MCF 10A (cell line): ENCODE measurements around the gene CAMK1D. TPM values are rescaled to one million over a fixed set of nuclear protein-coding genes. Genes with fewer than 3 reads are reported as not detected.

Source experiments
- BruUV-seq: library from RNA; stranded (reverse); fragments of 400-500 nt; replicated peaks from 2 replicates; lab custom pipeline; 2021; lab: Mats Ljungman, UMichigan
- CTCF ChIA-PET: fragments of 300-600 bp; sonication (Branson Sonifier 250); formaldehyde crosslinking; extraction: SDS; loops from one replicate; lab custom pipeline; 2021; ENCODE audit warnings: antibody characterized with exemption, inconsistent platforms; lab: Yijun Ruan, JAX
- POLR2A ChIA-PET: fragments of 300-600, 350-650 bp; sonication (Branson Sonifier 250); formaldehyde crosslinking; extraction: SDS; loops from one replicate; lab custom pipeline; 2020; ENCODE audit warnings: antibody characterized with exemption, inconsistent platforms; lab: Yijun Ruan, JAX
- DNase-seq: peaks from one replicate; pipeline ENCODE4 v3.0.0-alpha.2; 2018; ENCODE audit not compliant: unreplicated experiment
- H3K27ac Mint-ChIP-seq: one replicate; pipeline ENCODE4 v1.8.0; 2022; ENCODE audit warnings: mild to moderate bottlenecking, low read depth, mixed read lengths; ENCODE audit not compliant: unreplicated experiment
- H3K27me3 Mint-ChIP-seq: one replicate; pipeline ENCODE4 v1.8.0; 2022; ENCODE audit warnings: mixed read lengths; ENCODE audit not compliant: insufficient read depth, unreplicated experiment
- H3K36me3 Mint-ChIP-seq: one replicate; pipeline ENCODE4 v1.8.0; 2022; ENCODE audit warnings: mild to moderate bottlenecking, moderate library complexity, mixed read lengths; ENCODE audit not compliant: insufficient read depth, unreplicated experiment
- H3K4me1 Mint-ChIP-seq: one replicate; pipeline ENCODE4 v1.8.0; 2022; ENCODE audit warnings: mixed read lengths; ENCODE audit not compliant: insufficient read depth, unreplicated experiment
- H3K4me3 Mint-ChIP-seq: one replicate; pipeline ENCODE4 v1.8.0; 2022; ENCODE audit warnings: mild to moderate bottlenecking, moderate library complexity, mixed read lengths; ENCODE audit not compliant: unreplicated experiment
- H3K9me3 Mint-ChIP-seq: one replicate; pipeline ENCODE4 v1.8.0; 2022; ENCODE audit warnings: mixed read lengths; ENCODE audit not compliant: unreplicated experiment
- intact Hi-C: fragments of 100-400 bp; cut with micrococcal nuclease; formaldehyde crosslinking; loops from 2 replicates; pipeline ENCODE4 v1.14.1; 2022
- total RNA-seq: library from RNA; stranded (reverse); gene quantifications from 2 replicates; pipeline ENCODE4 v1.2.3, GENCODE V29; 2022
- TF ChIP-seq, protein P1 (sequence below): fragments of 200-600 bp; IDR thresholded peaks from one replicate; pipeline ENCODE4 v1.8.0; 2022; ENCODE audit warnings: antibody characterized with exemption, mild to moderate bottlenecking; ENCODE audit not compliant: unreplicated experiment

CAMK1D gene
- total RNA-seq, 1 experiment from 2014 or later: 1.7 TPM

DNA sequence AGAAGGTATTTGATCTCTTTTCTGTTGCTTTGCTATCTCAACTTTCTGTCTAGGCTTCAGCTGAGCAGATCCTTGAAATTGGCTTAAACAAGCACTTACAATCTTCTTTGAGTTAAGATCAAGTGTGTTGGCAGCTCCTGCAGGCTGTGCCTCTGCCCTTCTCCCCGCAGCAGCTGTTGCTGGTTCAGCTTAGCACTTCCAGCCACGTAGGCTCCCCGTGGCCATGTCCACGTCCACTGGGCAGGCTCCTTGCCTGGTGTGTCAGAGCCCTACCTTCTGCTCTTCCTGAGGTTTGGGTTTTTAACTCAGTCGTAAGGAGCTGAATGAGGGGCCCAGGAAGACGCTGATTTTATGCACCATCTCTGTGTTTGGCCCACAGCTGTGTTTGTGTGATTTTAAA, 47.2 kb downstream of the CAMK1D start:
- H3K9me3 Mint-ChIP-seq: no peaks in the 10 kb centered on the region
- H3K27ac Mint-ChIP-seq: no peak overlapping the region
- TF ChIP-seq, protein P1, sequence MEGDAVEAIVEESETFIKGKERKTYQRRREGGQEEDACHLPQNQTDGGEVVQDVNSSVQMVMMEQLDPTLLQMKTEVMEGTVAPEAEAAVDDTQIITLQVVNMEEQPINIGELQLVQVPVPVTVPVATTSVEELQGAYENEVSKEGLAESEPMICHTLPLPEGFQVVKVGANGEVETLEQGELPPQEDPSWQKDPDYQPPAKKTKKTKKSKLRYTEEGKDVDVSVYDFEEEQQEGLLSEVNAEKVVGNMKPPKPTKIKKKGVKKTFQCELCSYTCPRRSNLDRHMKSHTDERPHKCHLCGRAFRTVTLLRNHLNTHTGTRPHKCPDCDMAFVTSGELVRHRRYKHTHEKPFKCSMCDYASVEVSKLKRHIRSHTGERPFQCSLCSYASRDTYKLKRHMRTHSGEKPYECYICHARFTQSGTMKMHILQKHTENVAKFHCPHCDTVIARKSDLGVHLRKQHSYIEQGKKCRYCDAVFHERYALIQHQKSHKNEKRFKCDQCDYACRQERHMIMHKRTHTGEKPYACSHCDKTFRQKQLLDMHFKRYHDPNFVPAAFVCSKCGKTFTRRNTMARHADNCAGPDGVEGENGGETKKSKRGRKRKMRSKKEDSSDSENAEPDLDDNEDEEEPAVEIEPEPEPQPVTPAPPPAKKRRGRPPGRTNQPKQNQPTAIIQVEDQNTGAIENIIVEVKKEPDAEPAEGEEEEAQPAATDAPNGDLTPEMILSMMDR: no peak
- peaks cover 6% of the 10 kb centered on the region for H3K36me3 Mint-ChIP-seq
- H3K4me3 Mint-ChIP-seq: no peak overlapping the region
- DNase-seq: no peak
- intact Hi-C loops: no loop called here
- ChIA-PET POLR2A (interaction anchor here (0.7 to 0.9 kb wide), 2 partner anchors 9 to 260 kb away, joined by 3 read pairs; no protein-coding TSS in a partner anchor), CTCF (interaction anchor here (0.7 to 1.3 kb wide), 2 partner anchors 10 to 251 kb away, joined by 3 to 4 read pairs; no protein-coding TSS in a partner anchor)
- H3K4me1 Mint-ChIP-seq: no peaks in the 10 kb centered on the region
- H3K27me3 Mint-ChIP-seq: no peaks in the 10 kb centered on the region
- no TSS peak for BruUV-seq

DNA sequence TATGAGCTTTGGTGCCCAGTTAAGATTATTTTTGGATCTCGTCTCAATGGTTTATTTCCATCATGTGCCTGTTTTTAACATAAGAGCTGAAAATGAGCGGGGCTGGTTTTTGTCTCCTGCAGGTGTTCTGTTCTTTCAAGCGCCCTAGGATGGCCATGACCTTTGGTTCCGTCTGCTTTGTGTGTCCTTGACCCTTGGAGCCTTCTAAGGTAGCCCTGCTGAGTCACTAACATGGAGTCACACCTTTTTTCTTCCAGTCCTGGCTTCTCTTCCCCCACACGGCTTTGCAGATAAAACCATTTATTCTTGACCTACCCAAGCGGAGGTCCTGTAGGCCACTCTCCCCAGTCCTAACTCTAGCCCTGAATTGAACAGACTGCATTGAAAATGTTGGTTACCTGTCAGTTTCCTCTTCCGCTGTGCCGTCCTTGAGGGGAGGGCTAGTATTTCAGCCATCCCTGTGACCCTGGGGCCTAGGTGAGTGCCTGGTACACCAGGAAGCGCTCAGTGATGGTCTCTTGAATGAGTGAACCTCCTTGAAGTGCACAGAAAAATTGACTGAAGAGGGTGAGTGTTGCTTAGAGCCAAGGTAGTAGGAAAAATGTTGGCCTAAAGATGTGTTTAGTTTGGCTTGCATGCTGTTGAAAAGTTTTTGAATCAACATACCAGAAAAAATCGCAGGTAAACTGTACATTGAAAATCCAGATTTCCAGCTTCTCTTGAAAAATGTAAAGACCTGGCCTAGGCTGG, 48.0 kb downstream of the CAMK1D start:
- Mint-ChIP-seq H3K4me3 (no peak overlapping the region), H3K36me3 (peaks cover 6% of the 10 kb centered on the region), H3K4me1 (no peaks in the 10 kb centered on the region), H3K27me3 (no peaks in the 10 kb centered on the region), H3K27ac (no peak overlapping the region), H3K9me3 (no peaks in the 10 kb centered on the region)
- POLR2A ChIA-PET: interaction anchor here (0.7 kb wide), 1 partner anchor 8 kb away, joined by 3 read pairs; no protein-coding TSS in a partner anchor
- no peak for DNase-seq
- no TSS peak for BruUV-seq
- TF ChIP-seq, protein P1: no peak
- intact Hi-C loops: no loop called here
- CTCF ChIA-PET: interaction anchor here (1.1 kb wide), 1 partner anchor 24 kb away, joined by 3 read pairs; no protein-coding TSS in a partner anchor

DNA sequence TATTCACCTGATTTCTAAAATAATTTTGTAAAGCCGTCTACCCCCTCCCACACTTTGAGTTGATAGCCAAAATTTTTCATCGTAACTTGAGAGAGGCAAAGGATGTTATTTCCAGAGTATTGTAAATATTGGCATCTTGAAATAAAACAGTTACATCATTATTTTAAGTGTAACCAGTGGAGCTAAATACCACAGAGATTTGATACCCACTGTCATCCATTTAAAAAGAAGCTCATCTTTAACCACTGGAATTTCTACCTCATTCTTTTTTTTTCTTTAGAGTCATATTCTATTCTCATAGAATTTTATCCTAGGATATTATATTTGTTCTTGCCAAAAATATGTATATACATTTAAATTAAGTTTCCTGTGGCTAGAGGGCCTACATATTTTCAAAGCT, 48.6 kb downstream of the CAMK1D start:
- H3K36me3 Mint-ChIP-seq: peaks cover 6% of the 10 kb centered on the region
- no TSS peak for BruUV-seq
- no peaks in the 10 kb centered on the region for H3K27me3 Mint-ChIP-seq
- H3K27ac Mint-ChIP-seq: no peak overlapping the region
- TF ChIP-seq, protein P1: no peak
- CTCF ChIA-PET: interaction anchor here (1.1 kb wide), 1 partner anchor 23 kb away, joined by 3 read pairs; no protein-coding TSS in a partner anchor
- DNase-seq: no peak
- no peak overlapping the region for H3K4me3 Mint-ChIP-seq
- POLR2A ChIA-PET: interaction anchor here (0.6 kb wide), 1 partner anchor 139 kb away, joined by 3 read pairs; no protein-coding TSS in a partner anchor
- H3K9me3 Mint-ChIP-seq: no peaks in the 10 kb centered on the region
- intact Hi-C loops: no loop called here
- no peaks in the 10 kb centered on the region for H3K4me1 Mint-ChIP-seq

DNA sequence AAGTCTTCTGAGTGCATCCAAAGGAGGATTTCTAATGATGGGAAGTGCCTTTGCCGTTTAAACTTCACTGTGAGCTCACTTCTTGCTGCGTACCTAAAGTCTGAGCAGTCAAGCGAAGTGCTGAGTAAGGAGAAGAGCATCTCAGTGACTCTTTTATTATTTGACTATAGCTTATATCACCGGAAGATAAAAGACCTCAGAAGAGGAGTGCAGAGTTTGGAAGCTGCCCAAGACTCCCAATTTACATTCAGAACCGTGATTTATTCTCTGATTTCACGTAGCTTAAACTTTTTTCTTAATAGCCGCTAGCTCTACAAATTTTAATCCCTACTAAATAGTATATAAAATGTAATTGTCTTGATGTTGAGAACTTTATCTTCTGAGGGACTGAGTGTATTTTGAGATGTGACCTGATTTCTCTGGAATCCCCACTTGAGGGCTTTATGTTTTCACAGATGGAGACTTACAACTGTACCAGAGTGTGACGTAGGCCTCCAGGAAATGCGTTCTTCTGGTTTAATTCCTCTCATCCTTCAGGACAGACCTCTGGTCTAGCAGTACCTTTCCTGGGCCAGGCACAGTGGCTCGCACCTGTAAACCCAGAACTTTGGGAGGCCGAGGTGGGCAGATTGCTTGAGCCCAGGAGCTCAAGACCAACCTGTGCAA, 51.1 kb downstream of the CAMK1D start:
- no TSS peak for BruUV-seq
- TF ChIP-seq, protein P1: no peak
- Mint-ChIP-seq H3K4me1 (no peaks in the 10 kb centered on the region), H3K4me3 (no peak overlapping the region), H3K27ac (no peak overlapping the region), H3K27me3 (no peaks in the 10 kb centered on the region), H3K36me3 (no peaks in the 10 kb centered on the region), H3K9me3 (no peaks in the 10 kb centered on the region)
- ChIA-PET POLR2A (no interaction called here), CTCF (interaction anchor here (0.7 kb wide), 1 partner anchor 10 kb away, joined by 4 read pairs; no protein-coding TSS in a partner anchor)
- DNase-seq: no peak
- intact Hi-C loops: no loop called here
